Measurements from ENCODE around the gene IER3IP1.

- no peak for TF ChIP-seq CTCF (conservative IDR thresholded peaks at IDR 0.05; ENCODE audit: low read length)
- no peak for TF ChIP-seq EZH2phosphoT487 (IDR thresholded peaks at IDR 0.05; ENCODE audit: borderline replicate concordance, low read depth, low read length)
Measured at GRCh38 chr18:47151439-47151838, 24.7 kb downstream of the IER3IP1 start.
